Esophagus muscularis mucosa (tissue), 4 donors: ENCODE measurements around the gene SFSWAP. TPM values are rescaled to one million over a fixed set of nuclear protein-coding genes. Genes with fewer than 3 reads are reported as not detected.

Experiments
- DNase-seq: peaks from one replicate; pipeline ENCODE4 v3.0.0-alpha.2; 2017; ENCODE audit errors: extremely low spot score
- H3K27ac ChIP-seq, 4 donors: fragments of 200-600 bp; sonication (generic); replicated peaks in 1 of 4; 1 replicate in 3 of 4; 2 replicates in 1 of 4; pipeline ENCODE4 v1.5.1; 2016 to 2019; ENCODE audit warnings: mild to moderate bottlenecking in 1 of 4
- H3K27me3 ChIP-seq, 4 donors: fragments of 200-600 bp; sonication (generic); one replicate each; pipeline versions ENCODE4 v1.5.1 to v1.6.0; 2016 to 2019
- H3K36me3 ChIP-seq, 4 donors: fragments of 200-600 bp; sonication (generic); one replicate each; pipeline ENCODE4 v1.5.1; 2016 to 2019
- H3K4me1 ChIP-seq, 4 donors: fragments of 200-600 bp; sonication (generic); one replicate each; pipeline ENCODE4 v1.5.1; 2016 to 2019
- H3K4me3 ChIP-seq, 4 donors: fragments of 200-600 bp; sonication (generic); 1 replicate in 2 of 4; 2 replicates in 2 of 4; pipeline ENCODE4 v1.5.1; 2016 to 2019; ENCODE audit warnings: mild to moderate bottlenecking in 4 of 4, moderate library complexity in 1 of 4
- H3K9me3 ChIP-seq, 4 donors: fragments of 200-600 bp; sonication (generic); 1 replicate in 3 of 4; 2 replicates in 1 of 4; pipeline ENCODE4 v1.5.1; 2016 to 2019
- CTCF ChIP-seq, 3 experiments: fragments of 200-600 bp in 2 of 3; fragments of 450-650 bp in 1 of 3; sonication (generic) in 2 of 3; IDR thresholded peaks; one replicate each; pipeline ENCODE4 v1.5.1; 2017 to 2019; ENCODE audit warnings: antibody characterized with exemption in 3 of 3, mild to moderate bottlenecking in 2 of 3, moderate library complexity in 1 of 3
- EP300 ChIP-seq: sonication (generic); formaldehyde crosslinking; IDR thresholded peaks from one replicate; pipeline ENCODE4 v1.6.1; 2017; ENCODE audit warnings: antibody characterized with exemption
- POLR2A ChIP-seq: fragments of 450-650 bp; IDR thresholded peaks from one replicate; pipeline ENCODE4 v1.6.1; 2017; ENCODE audit warnings: antibody characterized with exemption, moderate library complexity, mild to moderate bottlenecking, low read depth
- POLR2AphosphoS5 ChIP-seq, 2 donors: sonication (generic); formaldehyde crosslinking; IDR thresholded peaks; one replicate each; pipeline ENCODE4 v1.6.1; 2017; ENCODE audit warnings: antibody characterized with exemption in 2 of 2
- WGBS: methylation state at CpG from one replicate; pipeline ENCODE4 v1.1.5; 2018; 5-methylcytosine and 5-hydroxymethylcytosine counted together
- intact Hi-C: fragments of 100-400 bp; cut with DNase I; formaldehyde crosslinking; loops from one replicate; pipeline ENCODE4 v1.15.1; 2023
- total RNA-seq, 4 donors: library from RNA; depleted of rRNA; stranded (reverse); fragments of >200 nt; gene quantifications; one replicate each; pipeline versions ENCODE4 v1.1.0 to v1.2.1, GENCODE V29; 2016

Gene SFSWAP
- total RNA-seq, 4 donors from 2014 or later, result 21.7 to 28.2 (median 25.0) TPM

- no peak overlapping the region for H3K27ac ChIP-seq
- no peak for DNase-seq
- H3K9me3 ChIP-seq, result no peaks in the 10 kb centered on the region
- peaks cover 50 to 96% (median 88%) of the 10 kb centered on the region in 4 donors for H3K36me3 ChIP-seq
- H3K4me1 ChIP-seq, result peaks cover 0 to 4% (median 0%) of the 10 kb centered on the region in 4 donors
- TF ChIP-seq POLR2A, result no peak
- TF ChIP-seq POLR2AphosphoS5 (IDR thresholded peaks at IDR 0.05), result no peak
- TF ChIP-seq EP300, result no peak
- no peak for TF ChIP-seq CTCF (IDR thresholded peaks at IDR 0.05)
- no peak overlapping the region for H3K4me3 ChIP-seq
- intact Hi-C loops, result no loop called here
- no peaks in the 10 kb centered on the region for H3K27me3 ChIP-seq
- WGBS, result 89% methylated on average over 8 of the region's 8 CpGs
These were observed 42.9 kb downstream of the SFSWAP start for GRCh38 chr12:131753757-131754156.

- Histone ChIP-seq H3K27me3 (no peaks in the 10 kb centered on the region), H3K9me3 (no peaks in the 10 kb centered on the region), H3K27ac (no peak overlapping the region), H3K36me3 (peaks cover 54 to 96% (median 89%) of the 10 kb centered on the region in 4 donors), H3K4me3 (no peak overlapping the region), H3K4me1 (peaks cover 0 to 4% (median 0%) of the 10 kb centered on the region in 4 donors)
- no peak for DNase-seq
- intact Hi-C loops, result no loop called here
- WGBS, result 95% methylated on average over 17 of the region's 17 CpGs
- TF ChIP-seq EP300 (no peak), CTCF (IDR thresholded peaks at IDR 0.05) (no peak), POLR2AphosphoS5 (IDR thresholded peaks at IDR 0.05) (no peak), POLR2A (no peak)
These were observed 43.3 kb downstream of the SFSWAP start for GRCh38 chr12:131754184-131754583.

GRCh38 chr12:131755305-131756113, 44.6 kb downstream of the SFSWAP start:
- no peaks in the 10 kb centered on the region for H3K27me3 ChIP-seq
- WGBS, result 85% methylated on average over 16 of the region's 16 CpGs
- TF ChIP-seq POLR2A (no peak), CTCF (IDR thresholded peaks at IDR 0.05) (peak in 1 of 3 experiments; percentile 32)

GRCh38 chr12:131756441-131756840, 45.6 kb downstream of the SFSWAP start:
- WGBS, result 91% methylated on average over 16 of the region's 18 CpGs

More at GRCh38 chr12:131755305-131756113, 44.6 kb downstream of the SFSWAP start:
- Histone ChIP-seq H3K4me3 (no peak overlapping the region), H3K4me1 (peaks cover 0 to 4% (median 0%) of the 10 kb centered on the region in 4 donors), H3K9me3 (no peaks in the 10 kb centered on the region), H3K27ac (no peak overlapping the region), H3K36me3 (peaks cover 54 to 91% (median 85%) of the 10 kb centered on the region in 4 donors)
- intact Hi-C loops, result no loop called here
- no peak for DNase-seq

More at GRCh38 chr12:131756441-131756840, 45.6 kb downstream of the SFSWAP start:
- Histone ChIP-seq H3K27me3 (no peaks in the 10 kb centered on the region), H3K4me1 (no peaks in the 10 kb centered on the region), H3K9me3 (no peaks in the 10 kb centered on the region), H3K4me3 (no peak overlapping the region), H3K36me3 (peaks cover 51 to 92% (median 85%) of the 10 kb centered on the region in 4 donors), H3K27ac (no peak overlapping the region)
- intact Hi-C loops, result no loop called here
- DNase-seq, result no peak
- TF ChIP-seq POLR2A (no peak), POLR2AphosphoS5 (IDR thresholded peaks at IDR 0.05) (no peak), CTCF (IDR thresholded peaks at IDR 0.05) (no peak), EP300 (no peak)
